ENCODE results near the gene NACC2. TPM values are rescaled to one million over a fixed set of nuclear protein-coding genes. Genes with fewer than 3 reads are reported as not detected.

The NACC2 gene
- total RNA-seq, 1 donor from 2014 or later: 3.9 TPM

DNA sequence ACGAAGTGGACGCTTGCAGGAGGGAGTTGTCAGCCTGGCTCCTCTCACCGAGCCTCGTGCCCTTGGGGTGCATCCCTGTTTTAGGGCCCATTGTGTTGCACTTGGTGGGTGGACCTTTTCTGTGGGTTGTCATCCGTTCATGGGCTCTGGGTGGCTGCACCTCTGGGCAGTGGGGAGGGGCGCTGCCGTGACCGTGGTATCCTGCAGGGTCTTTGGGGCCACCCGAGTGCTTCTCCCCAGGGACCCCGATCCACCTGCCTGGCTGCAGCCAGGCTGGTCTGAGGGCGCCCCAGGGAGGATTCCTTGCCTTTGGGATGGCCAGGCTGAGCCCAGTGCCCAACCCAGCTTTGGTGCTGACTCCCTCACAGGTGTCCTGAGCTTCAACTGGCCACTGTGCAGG, 92.9 kb downstream of the NACC2 start:
- H3K36me3 Mint-ChIP-seq (ENCODE audit: unreplicated experiment): no peaks in the 10 kb centered on the region
- peaks cover 5% of the 10 kb centered on the region for H3K4me1 Mint-ChIP-seq (ENCODE audit: low read depth, unreplicated experiment)
- H3K27ac Mint-ChIP-seq (ENCODE audit: unreplicated experiment): no peak overlapping the region
- H3K27me3 Mint-ChIP-seq (ENCODE audit: unreplicated experiment): peaks cover 3% of the 10 kb centered on the region
- H3K4me3 Mint-ChIP-seq (ENCODE audit: unreplicated experiment): no peak overlapping the region
- peaks cover 2% of the 10 kb centered on the region for H3K9me3 Mint-ChIP-seq (ENCODE audit: unreplicated experiment)
- TF ChIP-seq CTCF (IDR thresholded peaks at IDR 0.05; ENCODE audit: partially characterized antibody, unreplicated experiment): no peak
- no peak for DNase-seq

- Mint-ChIP-seq H3K27ac (ENCODE audit: unreplicated experiment) (no peak overlapping the region), H3K27me3 (ENCODE audit: unreplicated experiment) (peaks cover 2% of the 10 kb centered on the region), H3K4me1 (ENCODE audit: low read depth, unreplicated experiment) (peaks cover 4% of the 10 kb centered on the region), H3K36me3 (ENCODE audit: unreplicated experiment) (no peaks in the 10 kb centered on the region), H3K4me3 (ENCODE audit: unreplicated experiment) (no peak overlapping the region), H3K9me3 (ENCODE audit: unreplicated experiment) (no peaks in the 10 kb centered on the region)
- no peak for TF ChIP-seq CTCF (IDR thresholded peaks at IDR 0.05; ENCODE audit: partially characterized antibody, unreplicated experiment)
- no peak for DNase-seq
These were observed 93.9 kb downstream of the NACC2 start for GRCh38 chr9:136001231-136001630.

GRCh38 chr9:135998410-135999071, 96.5 kb downstream of the NACC2 start:
- Mint-ChIP-seq H3K4me1 (ENCODE audit: low read depth, unreplicated experiment) (peaks cover 13% of the 10 kb centered on the region), H3K27ac (ENCODE audit: unreplicated experiment) (no peak overlapping the region), H3K4me3 (ENCODE audit: unreplicated experiment) (no peak overlapping the region), H3K27me3 (ENCODE audit: unreplicated experiment) (peaks cover 2% of the 10 kb centered on the region), H3K9me3 (ENCODE audit: unreplicated experiment) (no peaks in the 10 kb centered on the region), H3K36me3 (ENCODE audit: unreplicated experiment) (no peaks in the 10 kb centered on the region)
- no peak for DNase-seq
- TF ChIP-seq CTCF (IDR thresholded peaks at IDR 0.05; ENCODE audit: partially characterized antibody, unreplicated experiment): no peak

DNA sequence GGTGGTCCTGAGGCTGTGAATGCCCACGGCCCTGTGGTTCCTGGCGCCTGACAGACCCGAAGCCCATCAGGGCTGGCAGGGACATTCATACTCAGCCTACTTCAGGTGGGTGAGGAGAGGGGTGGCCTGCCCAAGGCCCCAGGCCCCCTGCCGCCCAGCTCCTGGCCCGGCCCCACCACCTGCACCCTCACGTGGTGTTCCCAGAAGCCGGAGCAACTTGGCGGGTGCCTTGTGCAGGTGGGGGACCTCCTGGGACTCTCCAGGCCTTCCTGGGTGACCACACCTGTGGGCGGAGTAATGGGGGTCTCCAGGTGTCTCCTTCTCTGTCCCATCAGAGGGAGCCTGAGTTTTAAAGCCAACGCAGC, 97.1 kb downstream of the NACC2 start:
- H3K4me1 Mint-ChIP-seq (ENCODE audit: low read depth, unreplicated experiment): peaks cover 13% of the 10 kb centered on the region
- no peak for DNase-seq
- H3K4me3 Mint-ChIP-seq (ENCODE audit: unreplicated experiment): peak overlapping the region; percentile 34
- no peaks in the 10 kb centered on the region for H3K36me3 Mint-ChIP-seq (ENCODE audit: unreplicated experiment)
- no peak for TF ChIP-seq CTCF (IDR thresholded peaks at IDR 0.05; ENCODE audit: partially characterized antibody, unreplicated experiment)
- H3K9me3 Mint-ChIP-seq (ENCODE audit: unreplicated experiment): no peaks in the 10 kb centered on the region
- H3K27me3 Mint-ChIP-seq (ENCODE audit: unreplicated experiment): peaks cover 2% of the 10 kb centered on the region
- no peak overlapping the region for H3K27ac Mint-ChIP-seq (ENCODE audit: unreplicated experiment)

GRCh38 chr9:135997090-135998015, 97.7 kb downstream of the NACC2 start:
- peaks cover 13% of the 10 kb centered on the region for H3K4me1 Mint-ChIP-seq (ENCODE audit: low read depth, unreplicated experiment)
- DNase-seq: peak; percentile 40
- H3K9me3 Mint-ChIP-seq (ENCODE audit: unreplicated experiment): no peaks in the 10 kb centered on the region
- no peak overlapping the region for H3K27ac Mint-ChIP-seq (ENCODE audit: unreplicated experiment)
- peaks cover 2% of the 10 kb centered on the region for H3K27me3 Mint-ChIP-seq (ENCODE audit: unreplicated experiment)
- H3K36me3 Mint-ChIP-seq (ENCODE audit: unreplicated experiment): no peaks in the 10 kb centered on the region
- TF ChIP-seq CTCF (IDR thresholded peaks at IDR 0.05; ENCODE audit: partially characterized antibody, unreplicated experiment): no peak
- peak overlapping the region; percentile 34 for H3K4me3 Mint-ChIP-seq (ENCODE audit: unreplicated experiment)
